Endothelial cell of umbilical vein (primary cell): ENCODE results near the gene SIPA1L2.

Source experiments
- CTCF ChIP-seq, 2 donors: IDR thresholded peaks; 1 replicate in 1 of 2; 2 replicates in 1 of 2; pipeline ENCODE4 v1.5.1; 2011; ENCODE audit warnings: low read length in 2 of 2, mild to moderate bottlenecking in 2 of 2, moderate library complexity in 2 of 2, control low read depth in 1 of 2, inconsistent platforms in 1 of 2, low read depth in 1 of 2; ENCODE audit not compliant: insufficient read depth in 1 of 2; ENCODE audit errors: extremely low read depth in 1 of 2
- MAX ChIP-seq: IDR thresholded peaks from 2 replicates; pipeline ENCODE4 v1.6.1; 2011; ENCODE audit not compliant: insufficient read depth, insufficient read length

- TF ChIP-seq MAX (no peak), CTCF (IDR thresholded peaks at IDR 0.05; ENCODE audit: extremely low read depth in 1 of 2, insufficient read depth in 1 of 2, low read depth in 1 of 2, low read length in 2 of 2) (no peak)
Measured at GRCh38 chr1:232596666-232597303, 33.1 kb downstream of the SIPA1L2 start.
